GM04504 (cell line): ENCODE results near the gene PPIP5K1.
"Not testable (repeated sequence)": the region's sequence is repeated elsewhere in the genome, so short reads cannot be mapped to it uniquely, and the experiment has no call there.

Source experiments
- DNase-seq: peaks from one replicate; pipeline ENCODE4 v3.0.0-alpha.2; 2012; ENCODE audit warnings: low read depth

The PPIP5K1 gene

GRCh38 chr15:43589778-43590466 is at the start of gene PPIP5K1:
PPIP5K1 (minus strand) TSS chr15:43590208; CDS start chr15:43584504, 5,704 bp downstream.
- not testable (repeated sequence) for DNase-seq

GRCh38 chr15:43638464-43639204 is 48.6 kb upstream of the PPIP5K1 start:
- not testable (repeated sequence) for DNase-seq

GRCh38 chr15:43626937-43627336 is 36.9 kb upstream of the PPIP5K1 start:
- not testable (repeated sequence) for DNase-seq

DNA sequence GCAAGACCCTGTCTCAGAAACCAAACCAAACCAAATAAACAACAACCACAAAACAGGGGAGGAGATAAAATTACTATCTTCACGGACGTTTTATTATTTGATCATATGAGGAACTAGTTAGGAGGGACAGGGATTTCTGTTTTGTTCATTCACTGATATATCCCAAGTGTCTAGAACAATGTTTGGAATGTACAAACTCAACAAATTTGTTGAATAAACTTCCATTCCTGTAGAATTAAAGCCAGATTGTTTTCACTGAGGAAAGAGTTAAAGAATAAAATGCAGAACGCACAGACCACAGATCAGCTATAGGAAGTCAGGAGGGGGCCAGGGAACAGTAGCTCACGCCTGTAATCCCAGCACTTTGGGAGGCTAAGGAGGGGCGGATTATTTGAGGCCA is 35.1 kb upstream of the PPIP5K1 start:
- DNase-seq, result no peak

DNA sequence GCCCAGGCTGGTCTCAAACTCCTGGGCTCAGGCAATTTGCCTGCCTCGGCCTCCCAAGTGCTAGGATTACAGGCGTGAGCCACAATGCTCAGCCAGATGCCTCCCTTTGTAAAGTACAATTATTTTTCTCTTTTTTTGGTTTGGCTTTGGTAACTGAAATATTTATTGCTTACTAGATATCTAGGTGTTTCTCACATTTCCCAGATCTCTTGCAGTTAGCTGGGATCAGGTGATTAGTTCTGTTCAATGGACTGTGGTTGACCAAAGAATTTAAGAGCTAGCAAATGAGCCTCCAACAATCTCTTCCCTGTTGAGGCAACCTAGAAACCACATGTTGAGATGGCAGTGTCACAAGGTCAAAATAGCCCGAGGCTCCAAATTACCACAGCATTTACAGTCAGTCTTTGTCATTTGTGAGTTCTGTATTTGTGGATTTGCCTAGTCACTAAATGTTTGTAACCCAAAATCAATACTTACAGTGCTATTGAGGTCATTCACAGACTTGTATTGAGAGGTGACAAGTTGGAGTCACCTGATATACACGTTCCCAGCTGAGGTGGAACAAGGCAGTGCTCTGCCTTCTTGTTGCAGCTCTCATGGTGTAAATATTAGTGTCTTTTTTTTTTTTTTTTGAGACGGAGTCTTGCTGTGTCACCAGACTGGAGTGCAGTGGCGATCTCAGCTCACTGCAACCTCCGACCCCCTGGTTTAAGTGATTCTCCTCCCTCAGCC is 32.2 kb upstream of the PPIP5K1 start:
- DNase-seq, result not testable (repeated sequence)

- DNase-seq, result not testable (repeated sequence)
Observed at GRCh38 chr15:43618700-43619099, 28.7 kb upstream of the PPIP5K1 start, which contains the start of gene STRC. STRC (minus strand) TSS chr15:43618800; CDS start chr15:43618722, 78 bp downstream.

DNA sequence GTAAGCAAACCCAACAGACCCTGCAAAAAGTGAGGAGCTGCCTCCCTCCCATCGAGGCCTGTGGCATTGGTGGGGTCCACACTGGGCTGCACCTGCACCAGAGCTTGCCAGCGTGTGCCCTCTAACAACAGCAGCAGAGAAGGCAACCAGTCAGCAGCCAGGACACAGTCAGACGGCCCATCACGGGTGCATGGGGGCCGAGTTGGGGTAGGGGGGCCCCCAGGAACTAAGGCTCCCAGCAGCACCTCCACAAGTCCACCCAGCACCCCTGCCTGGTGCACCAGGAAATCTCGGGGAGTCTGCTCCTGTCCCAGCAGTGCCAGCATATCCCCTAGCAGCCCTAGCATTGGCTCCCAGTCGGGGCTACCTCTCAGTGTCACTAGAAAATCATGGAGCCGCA is 27.7 kb upstream of the PPIP5K1 start:
- DNase-seq, result not testable (repeated sequence)

GRCh38 chr15:43602233-43602632 is 12.2 kb upstream of the PPIP5K1 start:
- DNase-seq, result not testable (repeated sequence)

DNA sequence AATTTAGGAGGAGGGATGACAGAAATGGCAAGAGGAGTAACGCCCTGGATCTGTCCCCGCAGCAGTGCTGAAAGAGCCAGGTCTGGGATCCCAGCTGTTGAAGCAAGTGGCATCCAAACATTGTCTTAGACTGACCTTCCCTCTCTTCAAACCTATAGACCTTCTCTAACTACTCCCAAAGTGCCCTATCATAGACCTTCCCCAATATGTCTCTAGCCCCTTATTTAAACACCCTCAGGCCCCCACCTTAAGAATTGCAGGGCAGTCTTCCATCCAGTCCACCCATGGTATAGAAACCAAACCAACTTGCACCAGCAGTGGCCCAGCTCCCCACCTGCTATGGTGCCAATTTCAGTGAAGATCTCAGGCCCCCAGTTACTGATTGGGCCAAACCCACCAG is 10.2 kb upstream of the PPIP5K1 start:
- not testable (repeated sequence) for DNase-seq

- not testable (repeated sequence) for DNase-seq
Observed at GRCh38 chr15:43599131-43599530, 9.1 kb upstream of the PPIP5K1 start.

DNA sequence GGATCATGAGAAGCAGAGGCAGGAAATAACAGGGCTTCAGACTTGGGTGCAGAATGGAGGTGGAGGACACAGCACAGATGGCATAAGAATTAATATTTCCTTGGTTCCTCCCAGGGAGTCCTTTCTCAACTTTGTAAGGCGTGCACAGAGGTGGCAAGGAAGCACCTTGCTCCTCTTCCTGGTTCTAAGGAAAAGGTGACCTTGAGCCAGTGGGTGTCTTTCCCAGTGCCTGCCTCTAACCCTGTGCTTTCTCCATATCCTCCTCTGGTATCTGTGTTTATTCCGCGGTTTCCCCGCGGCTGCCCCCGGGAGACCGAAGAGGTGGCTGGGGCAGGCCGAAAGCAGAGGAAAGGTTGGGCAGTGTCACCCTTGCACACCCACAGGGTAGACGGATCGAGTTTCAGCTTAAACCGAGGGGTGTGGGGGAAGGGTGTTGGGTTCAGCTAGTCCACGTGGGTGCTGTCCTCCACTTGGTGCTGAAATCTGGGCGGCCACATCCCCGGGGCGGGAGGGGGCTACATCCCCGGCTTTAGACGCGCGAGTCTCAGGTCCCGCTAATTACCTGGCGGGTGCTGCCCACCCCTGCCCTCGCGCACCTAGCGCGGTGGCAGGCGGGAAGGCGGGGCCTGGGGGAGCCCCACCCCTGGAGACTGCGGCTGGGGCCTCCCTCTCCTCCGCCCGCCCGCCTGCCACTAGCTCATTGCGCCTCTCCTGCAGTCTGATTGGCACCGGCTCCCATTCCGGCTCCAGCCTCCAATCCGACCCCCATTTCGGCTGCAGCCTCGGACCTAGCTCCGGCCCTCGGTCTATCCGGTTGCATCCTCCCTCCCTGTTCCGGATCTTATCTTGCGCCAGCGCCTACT is 3.6 kb upstream of the PPIP5K1 start, which contains the start of gene CKMT1B:
Gene CKMT1B, plus strand, starts transcription at position 700 of the 863 bp plus-strand sequence. CDS start 192 bp downstream, outside the sequence.
- DNase-seq, result not testable (repeated sequence)

DNA sequence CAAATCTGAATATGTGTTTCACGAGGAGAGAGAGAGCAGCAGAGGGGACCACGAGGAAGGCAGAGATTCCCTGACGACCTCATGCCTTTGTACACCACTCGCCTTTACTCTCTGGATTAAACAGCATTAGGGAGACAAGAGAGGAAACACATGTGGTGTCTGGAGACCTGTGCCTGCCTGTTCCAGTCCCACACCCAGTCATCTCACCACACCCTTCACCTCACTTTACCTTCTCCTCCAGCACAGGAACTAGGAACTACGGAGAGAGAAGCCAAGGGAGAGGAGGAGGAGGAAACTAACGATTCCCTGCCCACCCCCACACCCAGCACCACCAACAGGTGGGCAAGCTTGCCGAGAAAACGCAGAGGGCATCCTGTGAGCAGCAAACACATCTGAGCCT is 2.8 kb upstream of the PPIP5K1 start:
- DNase-seq, result not testable (repeated sequence)

GRCh38 chr15:43574607-43575006 is 15.4 kb downstream of the PPIP5K1 start:
- DNase-seq, result not testable (repeated sequence)

GRCh38 chr15:43566615-43567014 is 23.4 kb downstream of the PPIP5K1 start:
- DNase-seq, result not testable (repeated sequence)

- DNase-seq, result not testable (repeated sequence)
Observed at GRCh38 chr15:43563793-43564192, 26.2 kb downstream of the PPIP5K1 start.

DNA sequence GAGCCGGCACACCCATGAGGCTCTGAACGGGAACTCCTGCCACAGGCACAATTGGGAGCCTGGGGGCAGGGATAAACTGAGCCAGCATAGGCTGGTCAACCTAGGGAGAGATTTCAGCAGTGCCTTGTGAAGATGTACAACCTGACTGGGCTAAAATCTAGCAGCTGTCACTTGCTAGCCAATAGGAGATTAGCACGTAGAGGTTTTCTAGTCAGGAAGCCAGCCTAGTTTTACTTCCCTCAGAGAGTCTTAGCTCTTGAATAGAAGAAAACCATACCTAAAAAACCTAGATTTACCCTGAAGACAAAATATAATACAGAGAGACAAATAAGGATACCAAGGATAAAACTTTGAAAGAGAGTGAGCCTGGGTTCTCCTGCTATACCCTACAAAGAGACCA is 27.3 kb downstream of the PPIP5K1 start:
- DNase-seq, result not testable (repeated sequence)

DNA sequence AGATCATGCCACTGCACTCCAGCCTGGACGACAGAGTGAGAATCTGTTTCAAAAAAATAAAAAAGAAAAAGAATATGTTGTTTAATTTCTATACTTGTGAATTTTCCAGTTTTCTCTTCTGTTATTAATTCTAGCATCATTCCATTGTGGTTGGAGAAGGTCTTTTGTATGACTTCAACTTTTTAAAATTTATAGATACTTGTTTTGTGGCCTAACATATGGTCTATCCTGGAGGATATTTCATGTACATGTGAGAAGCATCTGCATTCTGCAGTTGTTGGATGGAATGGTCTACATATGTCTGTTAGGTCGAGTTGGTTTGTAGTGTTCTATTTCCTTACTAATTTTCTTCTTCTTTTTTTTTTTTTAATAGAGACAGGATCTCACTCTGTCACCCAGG is 37.0 kb downstream of the PPIP5K1 start:
- peak; percentile 35 for DNase-seq

GRCh38 chr15:43552256-43552655 is 37.8 kb downstream of the PPIP5K1 start:
- DNase-seq, result no peak

DNA sequence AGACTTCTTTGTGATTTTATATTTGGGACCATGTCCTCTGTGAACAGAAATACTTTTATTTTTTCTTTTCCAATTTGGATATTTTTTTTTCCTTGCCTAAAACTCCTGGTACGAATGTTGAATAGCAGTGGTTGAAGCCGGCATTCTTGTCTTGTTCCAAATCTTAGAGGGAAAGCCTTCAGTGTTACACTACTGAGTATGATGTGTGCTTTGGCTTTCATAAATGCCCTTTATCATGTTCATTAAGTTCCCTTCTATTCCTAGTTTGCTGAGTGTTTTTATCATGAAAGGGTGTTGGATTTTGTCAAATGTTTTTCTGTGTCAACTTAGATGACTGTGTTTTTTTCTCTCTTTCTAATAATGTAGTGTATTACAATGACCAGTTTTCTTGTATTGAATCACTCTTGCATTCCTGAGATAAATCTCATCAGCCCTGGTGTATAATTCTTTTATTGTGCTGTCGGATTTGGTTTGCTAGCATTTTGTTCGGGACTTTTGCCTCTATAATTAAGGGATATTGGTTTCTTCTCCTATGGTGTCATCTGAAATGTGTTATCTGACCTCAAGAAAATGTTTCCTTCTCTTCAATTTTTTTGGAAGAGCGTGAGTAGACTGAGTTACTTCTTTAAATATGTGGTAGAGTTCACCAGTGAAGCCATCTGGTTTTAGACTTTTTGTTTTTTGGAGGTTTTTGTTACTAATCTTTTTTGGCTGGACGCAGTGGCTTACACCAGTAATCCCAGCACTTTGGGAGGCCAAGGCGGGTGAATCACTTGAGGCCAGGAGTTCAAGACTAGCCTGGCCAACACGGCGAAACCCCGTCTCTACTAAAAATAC is 39.3 kb downstream of the PPIP5K1 start:
- DNase-seq, result peak; percentile 75

GRCh38 chr15:43547539-43547938 is 42.5 kb downstream of the PPIP5K1 start:
- no peak for DNase-seq
